ENCODE measurements around the gene SEPTIN10. TPM values are rescaled to one million over a fixed set of nuclear protein-coding genes. Genes with fewer than 3 reads are reported as not detected.

SEPTIN10 gene
- total RNA-seq, 1 donor from 2014 or later, result 1.4 TPM

DNA sequence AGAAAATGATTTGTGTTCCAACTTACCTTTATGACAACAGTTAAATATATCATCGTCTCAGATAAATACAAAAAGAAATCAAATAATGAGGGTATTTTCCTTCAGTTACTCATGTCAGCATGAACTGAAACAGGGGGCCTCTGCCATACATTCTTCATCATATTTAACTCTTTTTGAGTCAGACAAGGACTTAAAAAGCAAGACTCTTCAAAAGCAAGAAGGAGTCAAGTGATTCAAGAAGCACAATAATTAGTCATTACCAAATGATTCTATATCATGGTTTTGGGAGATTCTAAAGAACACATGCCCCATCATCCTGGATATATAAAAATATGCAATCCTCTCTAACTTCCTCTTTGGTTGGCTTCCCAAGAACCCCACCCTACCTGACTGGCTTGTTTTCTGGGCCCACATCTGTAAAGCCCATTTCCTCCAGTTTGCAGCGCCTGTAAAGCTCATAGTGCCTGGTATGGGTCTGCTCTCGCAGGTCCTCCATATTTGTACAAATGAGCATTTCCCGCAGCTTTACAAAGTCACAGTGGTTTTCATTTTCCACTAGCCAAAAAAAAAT is 49.7 kb downstream of the SEPTIN10 start:
- no peak overlapping the region for H3K27ac Mint-ChIP-seq
- no peak overlapping the region for H3K4me3 Mint-ChIP-seq (ENCODE audit: low read depth)
- H3K4me1 Mint-ChIP-seq (ENCODE audit: low read depth), result no peaks in the 10 kb centered on the region
- H3K27me3 Mint-ChIP-seq (ENCODE audit: low read depth), result peaks cover 3% of the 10 kb centered on the region
- no peaks in the 10 kb centered on the region for H3K9me3 Mint-ChIP-seq
- no peaks in the 10 kb centered on the region for H3K36me3 Mint-ChIP-seq (ENCODE audit: low read depth)
- intact Hi-C loops (cut with micrococcal nuclease), result no loop called here
- no peak for DNase-seq (ENCODE audit: low spot score)

DNA sequence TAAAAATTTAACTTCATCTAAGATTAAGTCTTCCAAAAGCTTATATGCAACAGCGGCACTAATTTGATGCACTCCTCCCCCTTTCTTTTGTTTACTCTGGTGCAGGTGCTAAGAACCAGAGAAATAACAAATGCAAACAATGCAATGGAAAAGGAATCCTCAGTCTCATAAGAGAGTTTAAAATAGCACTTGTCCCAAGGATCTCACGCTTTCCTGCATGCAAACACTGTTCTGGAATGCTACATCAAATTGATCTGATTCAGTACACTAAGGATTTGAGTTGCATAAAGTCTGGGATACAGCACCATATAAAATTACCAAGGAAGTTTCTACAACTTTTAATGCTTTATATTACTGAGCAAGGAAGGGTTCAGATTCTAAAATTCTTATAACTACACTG is 50.5 kb downstream of the SEPTIN10 start:
- no peaks in the 10 kb centered on the region for H3K9me3 Mint-ChIP-seq

DNA sequence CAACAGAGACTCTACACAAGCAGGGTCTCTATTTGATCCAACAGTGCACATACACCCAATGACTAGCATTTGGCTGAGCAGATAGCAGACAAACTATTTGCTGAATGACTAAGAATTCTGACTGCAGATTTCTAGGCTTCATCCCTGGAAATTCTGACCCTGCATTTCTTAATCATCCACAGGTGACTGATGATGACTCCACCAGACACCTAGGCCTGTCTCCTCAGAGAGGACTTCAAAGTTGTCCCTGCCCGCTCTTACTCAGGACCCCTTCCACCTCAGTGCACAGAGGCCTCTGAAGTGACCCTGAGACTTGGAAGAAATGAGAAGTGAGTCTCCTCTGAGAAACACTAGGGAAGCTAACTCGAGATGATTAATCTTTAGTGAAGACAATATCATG is 51.3 kb downstream of the SEPTIN10 start:
- intact Hi-C loops (cut with micrococcal nuclease), result no loop called here
- H3K27me3 Mint-ChIP-seq (ENCODE audit: low read depth), result peaks cover 3% of the 10 kb centered on the region
- H3K27ac Mint-ChIP-seq, result no peak overlapping the region
- H3K4me1 Mint-ChIP-seq (ENCODE audit: low read depth), result peaks cover 3% of the 10 kb centered on the region
- no peaks in the 10 kb centered on the region for H3K36me3 Mint-ChIP-seq (ENCODE audit: low read depth)
- DNase-seq (ENCODE audit: low spot score), result no peak
- no peak overlapping the region for H3K4me3 Mint-ChIP-seq (ENCODE audit: low read depth)
- no peaks in the 10 kb centered on the region for H3K9me3 Mint-ChIP-seq

More for the DNA sequence above, 50.5 kb downstream of the SEPTIN10 start:
- intact Hi-C loops (cut with micrococcal nuclease), result no loop called here
- H3K27me3 Mint-ChIP-seq (ENCODE audit: low read depth), result peaks cover 3% of the 10 kb centered on the region
- no peak for DNase-seq (ENCODE audit: low spot score)
- no peaks in the 10 kb centered on the region for H3K36me3 Mint-ChIP-seq (ENCODE audit: low read depth)
- H3K4me3 Mint-ChIP-seq (ENCODE audit: low read depth), result no peak overlapping the region
- H3K27ac Mint-ChIP-seq, result no peak overlapping the region
- peaks cover 3% of the 10 kb centered on the region for H3K4me1 Mint-ChIP-seq (ENCODE audit: low read depth)

DNA sequence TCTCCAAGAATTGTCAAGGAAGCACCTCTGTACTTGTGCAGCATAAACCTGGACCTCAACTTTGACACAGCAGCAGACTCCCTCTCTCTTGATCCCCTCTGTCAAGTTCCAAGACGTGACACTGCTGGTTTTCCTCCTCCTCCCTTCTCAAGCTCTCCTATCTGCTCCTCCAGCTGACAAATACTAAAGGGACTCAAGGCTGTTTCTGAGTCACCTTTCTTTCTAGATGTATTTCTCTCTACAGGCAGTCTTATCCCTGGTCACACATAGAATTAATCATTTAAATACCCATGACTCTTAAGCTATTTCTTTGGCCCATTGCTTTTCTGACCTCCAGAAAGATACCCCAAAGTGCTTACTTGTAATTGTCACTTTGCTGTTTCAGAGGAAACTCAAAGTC is 53.5 kb downstream of the SEPTIN10 start:
- H3K27ac Mint-ChIP-seq, result no peak overlapping the region
- H3K36me3 Mint-ChIP-seq (ENCODE audit: low read depth), result no peaks in the 10 kb centered on the region
- H3K27me3 Mint-ChIP-seq (ENCODE audit: low read depth), result peaks cover 2% of the 10 kb centered on the region
- no peak for DNase-seq (ENCODE audit: low spot score)
- H3K4me3 Mint-ChIP-seq (ENCODE audit: low read depth), result no peak overlapping the region
- intact Hi-C loops (cut with micrococcal nuclease), result no loop called here
- H3K9me3 Mint-ChIP-seq, result no peaks in the 10 kb centered on the region
- H3K4me1 Mint-ChIP-seq (ENCODE audit: low read depth), result peaks cover 7% of the 10 kb centered on the region

- Mint-ChIP-seq H3K4me3 (ENCODE audit: low read depth) (no peak overlapping the region), H3K4me1 (ENCODE audit: low read depth) (peaks cover 12% of the 10 kb centered on the region), H3K27me3 (ENCODE audit: low read depth) (peaks cover 2% of the 10 kb centered on the region), H3K27ac (no peak overlapping the region), H3K9me3 (no peaks in the 10 kb centered on the region), H3K36me3 (ENCODE audit: low read depth) (no peaks in the 10 kb centered on the region)
- no peak for DNase-seq (ENCODE audit: low spot score)
- intact Hi-C loops (cut with micrococcal nuclease), result no loop called here
These were observed 55.5 kb downstream of the SEPTIN10 start for GRCh38 chr2:109558076-109558882.

- no peak for DNase-seq (ENCODE audit: low spot score)
- Mint-ChIP-seq H3K4me3 (ENCODE audit: low read depth) (no peak overlapping the region), H3K4me1 (ENCODE audit: low read depth) (peaks cover 12% of the 10 kb centered on the region), H3K9me3 (no peaks in the 10 kb centered on the region), H3K27ac (no peak overlapping the region), H3K27me3 (ENCODE audit: low read depth) (peaks cover 2% of the 10 kb centered on the region), H3K36me3 (ENCODE audit: low read depth) (no peaks in the 10 kb centered on the region)
- intact Hi-C loops (cut with micrococcal nuclease), result no loop called here
These were observed 56.5 kb downstream of the SEPTIN10 start for GRCh38 chr2:109557309-109557708.

DNA sequence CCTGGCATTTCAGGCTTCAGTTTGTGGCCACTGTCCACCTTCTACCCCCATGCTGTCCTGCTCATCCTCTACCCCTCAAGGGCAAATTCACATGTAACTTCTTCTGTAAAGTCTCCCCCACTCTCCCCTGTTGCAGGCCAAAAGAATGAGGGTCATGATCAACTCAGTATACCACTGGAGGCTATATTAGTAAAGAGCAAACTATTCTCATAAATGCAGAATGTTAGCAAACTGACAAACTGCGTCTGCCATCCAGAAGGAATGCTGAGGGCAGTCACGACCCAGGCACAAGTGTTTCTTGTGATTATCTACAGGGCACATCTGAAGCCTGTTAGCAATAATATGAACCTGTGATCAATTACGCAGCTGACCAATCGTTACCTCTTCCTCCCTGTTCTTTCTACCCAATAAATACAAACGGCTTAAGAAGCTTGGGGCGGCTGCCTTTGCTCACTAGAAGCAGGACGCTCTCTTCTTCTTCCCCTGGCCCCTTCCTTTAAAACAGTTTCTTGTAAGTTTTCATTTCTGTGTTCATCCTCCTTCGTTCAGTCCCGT is 58.3 kb downstream of the SEPTIN10 start:
- Mint-ChIP-seq H3K4me1 (ENCODE audit: low read depth) (peaks cover 12% of the 10 kb centered on the region), H3K27ac (no peak overlapping the region), H3K36me3 (ENCODE audit: low read depth) (no peaks in the 10 kb centered on the region), H3K4me3 (ENCODE audit: low read depth) (no peak overlapping the region), H3K27me3 (ENCODE audit: low read depth) (peaks cover 2% of the 10 kb centered on the region), H3K9me3 (no peaks in the 10 kb centered on the region)
- intact Hi-C loops (cut with micrococcal nuclease), result no loop called here
- DNase-seq (ENCODE audit: low spot score), result no peak

- H3K4me1 Mint-ChIP-seq (ENCODE audit: low read depth), result peaks cover 12% of the 10 kb centered on the region
- no peak overlapping the region for H3K4me3 Mint-ChIP-seq (ENCODE audit: low read depth)
- no peak for DNase-seq (ENCODE audit: low spot score)
- no peaks in the 10 kb centered on the region for H3K36me3 Mint-ChIP-seq (ENCODE audit: low read depth)
- intact Hi-C loops (cut with micrococcal nuclease), result no loop called here
- peaks cover 2% of the 10 kb centered on the region for H3K27me3 Mint-ChIP-seq (ENCODE audit: low read depth)
- no peaks in the 10 kb centered on the region for H3K9me3 Mint-ChIP-seq
- peak overlapping the region; percentile 16 for H3K27ac Mint-ChIP-seq
These were observed 59.0 kb downstream of the SEPTIN10 start for GRCh38 chr2:109554758-109555157.

- intact Hi-C loops (cut with micrococcal nuclease), result loop anchor here (5.0 to 10.0 kb wide), 2 partner anchors 66 to 168 kb away; partner anchors contain the start of genes SEPTIN10 and SOWAHC
- Mint-ChIP-seq H3K27me3 (ENCODE audit: low read depth) (peaks cover 5% of the 10 kb centered on the region), H3K9me3 (no peaks in the 10 kb centered on the region), H3K4me3 (ENCODE audit: low read depth) (no peak overlapping the region), H3K36me3 (ENCODE audit: low read depth) (no peaks in the 10 kb centered on the region), H3K4me1 (ENCODE audit: low read depth) (no peaks in the 10 kb centered on the region), H3K27ac (no peak overlapping the region)
- DNase-seq (ENCODE audit: low spot score), result no peak
These were observed 64.7 kb downstream of the SEPTIN10 start for GRCh38 chr2:109549016-109549590.

GRCh38 chr2:109547280-109547679 is 66.5 kb downstream of the SEPTIN10 start:
- Mint-ChIP-seq H3K4me1 (ENCODE audit: low read depth) (no peaks in the 10 kb centered on the region), H3K4me3 (ENCODE audit: low read depth) (no peak overlapping the region), H3K36me3 (ENCODE audit: low read depth) (no peaks in the 10 kb centered on the region), H3K27ac (no peak overlapping the region), H3K9me3 (no peaks in the 10 kb centered on the region), H3K27me3 (ENCODE audit: low read depth) (peaks cover 9% of the 10 kb centered on the region)
- intact Hi-C loops (cut with micrococcal nuclease), result loop anchor here (5.0 to 10.0 kb wide), 2 partner anchors 68 to 170 kb away; partner anchors contain the start of genes SEPTIN10 and SOWAHC
- DNase-seq (ENCODE audit: low spot score), result no peak

- Mint-ChIP-seq H3K4me1 (ENCODE audit: low read depth) (no peaks in the 10 kb centered on the region), H3K27me3 (ENCODE audit: low read depth) (peaks cover 17% of the 10 kb centered on the region), H3K36me3 (ENCODE audit: low read depth) (no peaks in the 10 kb centered on the region), H3K9me3 (no peaks in the 10 kb centered on the region), H3K27ac (no peak overlapping the region), H3K4me3 (ENCODE audit: low read depth) (no peak overlapping the region)
- intact Hi-C loops (cut with micrococcal nuclease), result loop anchor here (5.0 to 10.0 kb wide), 2 partner anchors 69 to 171 kb away; partner anchors contain the start of genes SEPTIN10 and SOWAHC
- DNase-seq (ENCODE audit: low spot score), result peak; percentile 19
These were observed 67.7 kb downstream of the SEPTIN10 start for GRCh38 chr2:109545828-109546713.

GRCh38 chr2:109542384-109542783 is 71.4 kb downstream of the SEPTIN10 start:
- intact Hi-C loops (cut with micrococcal nuclease), result loop anchor here (10.0 kb wide), 1 partner anchor 72 kb away; the partner anchor contains the start of genes SEPTIN10 and SOWAHC

More at GRCh38 chr2:109542384-109542783, 71.4 kb downstream of the SEPTIN10 start:
- Mint-ChIP-seq H3K4me3 (ENCODE audit: low read depth) (no peak overlapping the region), H3K36me3 (ENCODE audit: low read depth) (no peaks in the 10 kb centered on the region), H3K27me3 (ENCODE audit: low read depth) (peaks cover 18% of the 10 kb centered on the region), H3K27ac (no peak overlapping the region), H3K9me3 (no peaks in the 10 kb centered on the region), H3K4me1 (ENCODE audit: low read depth) (no peaks in the 10 kb centered on the region)
- no peak for DNase-seq (ENCODE audit: low spot score)

Measured in activated T-helper 2 cell treated with anti-CD3 and anti-CD28 coated beads, Interferon-gamma antibody, Interleukin-2, Interleukin-4, amounts not matched to agents 10 μg/mL and 5 μg/mL and 100 μg/mL, durations not matched to agents 14 hours and 24 hours and 36 hours (primary cell).